ENCODE results near the gene MYB. TPM values are rescaled to one million over a fixed set of nuclear protein-coding genes. Genes with fewer than 3 reads are reported as not detected.

The MYB gene
- total and polyA plus RNA-seq, 8 donors, result 0.07 to 0.37 (median 0.17) TPM; not detected in 3

DNA sequence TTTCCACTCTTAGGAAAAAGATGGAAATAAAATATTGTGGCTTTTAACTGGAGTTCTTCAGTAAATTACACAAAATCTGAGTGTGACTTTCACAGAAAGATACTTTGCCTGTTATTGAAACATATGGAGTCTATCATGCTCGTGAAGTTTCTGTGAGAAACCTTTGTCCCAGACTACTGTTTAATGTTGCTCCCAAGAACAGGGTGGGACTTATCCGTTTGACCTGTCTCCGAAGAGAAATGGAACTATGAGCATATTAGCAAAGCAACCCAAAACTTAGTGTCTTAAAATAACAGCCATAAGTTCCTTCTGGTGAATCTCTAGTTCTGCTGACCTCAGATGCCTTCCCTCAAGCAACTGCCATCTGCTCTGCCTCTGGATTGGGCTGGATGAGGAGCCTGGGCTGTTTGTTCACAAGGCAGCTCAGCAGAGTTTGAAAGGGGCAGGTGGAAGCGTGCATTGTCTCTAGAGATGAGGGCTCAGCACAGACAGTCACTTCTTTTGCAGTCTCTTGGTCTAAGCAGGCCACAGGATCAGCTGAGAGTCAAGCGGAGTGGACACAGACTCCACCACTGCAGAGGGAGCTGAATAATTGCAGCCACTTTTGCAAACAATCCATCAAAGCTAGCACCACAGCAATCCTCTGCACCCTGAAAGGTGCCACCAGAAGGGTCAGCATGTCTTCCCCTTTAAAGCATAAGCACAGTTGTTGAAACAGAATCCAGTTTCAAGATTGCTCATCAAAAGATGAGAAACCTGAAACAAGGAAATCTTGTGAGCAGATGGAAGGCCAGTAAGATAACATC, 52.8 kb downstream of the MYB start:
- 73 to 79% methylated on average over 5 of the region's 5 CpGs for WGBS, 2 donors
- no peak overlapping the region for H3K27ac ChIP-seq
- intact Hi-C loops (cut with DNase I), result no loop called here

DNA sequence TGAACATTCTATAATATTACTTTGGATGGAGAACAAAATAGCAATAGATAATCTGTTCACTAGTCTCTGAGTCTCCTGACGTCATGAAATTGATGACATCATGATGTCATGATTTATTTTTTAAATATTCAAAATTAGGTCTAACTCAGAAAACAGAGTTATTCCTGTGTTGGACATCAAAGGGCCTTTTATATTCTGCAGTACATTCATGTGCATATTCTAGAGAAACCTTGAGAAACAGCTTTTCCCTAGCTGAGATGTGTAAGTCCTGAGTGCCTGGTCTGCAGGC, 53.3 kb downstream of the MYB start:
- no peaks in the 10 kb centered on the region for H3K4me1 ChIP-seq
- no peak for FAIRE-seq
- no peaks in the 10 kb centered on the region for H3K36me3 ChIP-seq
- no peak overlapping the region for H3K4me3 ChIP-seq
- TF ChIP-seq, protein P1, sequence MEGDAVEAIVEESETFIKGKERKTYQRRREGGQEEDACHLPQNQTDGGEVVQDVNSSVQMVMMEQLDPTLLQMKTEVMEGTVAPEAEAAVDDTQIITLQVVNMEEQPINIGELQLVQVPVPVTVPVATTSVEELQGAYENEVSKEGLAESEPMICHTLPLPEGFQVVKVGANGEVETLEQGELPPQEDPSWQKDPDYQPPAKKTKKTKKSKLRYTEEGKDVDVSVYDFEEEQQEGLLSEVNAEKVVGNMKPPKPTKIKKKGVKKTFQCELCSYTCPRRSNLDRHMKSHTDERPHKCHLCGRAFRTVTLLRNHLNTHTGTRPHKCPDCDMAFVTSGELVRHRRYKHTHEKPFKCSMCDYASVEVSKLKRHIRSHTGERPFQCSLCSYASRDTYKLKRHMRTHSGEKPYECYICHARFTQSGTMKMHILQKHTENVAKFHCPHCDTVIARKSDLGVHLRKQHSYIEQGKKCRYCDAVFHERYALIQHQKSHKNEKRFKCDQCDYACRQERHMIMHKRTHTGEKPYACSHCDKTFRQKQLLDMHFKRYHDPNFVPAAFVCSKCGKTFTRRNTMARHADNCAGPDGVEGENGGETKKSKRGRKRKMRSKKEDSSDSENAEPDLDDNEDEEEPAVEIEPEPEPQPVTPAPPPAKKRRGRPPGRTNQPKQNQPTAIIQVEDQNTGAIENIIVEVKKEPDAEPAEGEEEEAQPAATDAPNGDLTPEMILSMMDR (IDR thresholded peaks at IDR 0.05), result no peak
- no peak for ATAC-seq
- 57 to 58% methylated on average over 1 of the region's 1 CpG for WGBS, 2 donors
- H3K27ac ChIP-seq, result no peak overlapping the region
- H3K27me3 ChIP-seq, result no peaks in the 10 kb centered on the region
- no peaks in the 10 kb centered on the region for H3K9me3 ChIP-seq
- DNase-seq, result no peak
- intact Hi-C loops (cut with DNase I), result no loop called here

More for the DNA sequence above, 52.8 kb downstream of the MYB start:
- no peak for ATAC-seq
- Histone ChIP-seq H3K9me3 (no peaks in the 10 kb centered on the region), H3K27me3 (no peaks in the 10 kb centered on the region), H3K4me1 (no peaks in the 10 kb centered on the region), H3K36me3 (no peaks in the 10 kb centered on the region), H3K4me3 (no peak overlapping the region)
- TF ChIP-seq, protein P1 (IDR thresholded peaks at IDR 0.05), result no peak
- no peak for DNase-seq
- FAIRE-seq, result no peak

DNA sequence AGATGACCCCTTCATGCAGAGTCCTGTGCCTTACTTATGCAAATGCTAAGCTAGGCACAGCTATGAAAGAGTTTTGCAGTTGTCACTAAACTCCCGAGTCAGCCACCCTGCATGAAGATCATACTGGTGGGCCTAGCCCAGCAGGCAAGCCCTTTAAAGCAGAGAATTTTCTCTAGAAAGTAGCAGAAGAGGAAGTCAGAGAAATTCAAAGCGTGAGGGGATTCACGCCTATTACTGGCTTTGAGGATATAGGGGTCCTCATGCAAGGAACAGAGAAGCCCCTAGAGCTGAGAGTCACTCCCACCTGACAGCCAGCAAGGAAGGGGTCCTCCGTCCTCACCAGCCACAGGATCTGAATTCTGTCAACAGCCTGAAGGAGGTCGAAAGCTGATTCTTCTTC, 54.6 kb downstream of the MYB start:
- H3K4me1 ChIP-seq, result no peaks in the 10 kb centered on the region
- H3K36me3 ChIP-seq, result no peaks in the 10 kb centered on the region
- no peak overlapping the region for H3K4me3 ChIP-seq
- no peaks in the 10 kb centered on the region for H3K27me3 ChIP-seq
- H3K9me3 ChIP-seq, result no peaks in the 10 kb centered on the region
- H3K27ac ChIP-seq, result no peak overlapping the region
- intact Hi-C loops (cut with DNase I), result no loop called here
- DNase-seq (no peak), FAIRE-seq (no peak), ATAC-seq (no peak)
- TF ChIP-seq, protein P1 (IDR thresholded peaks at IDR 0.05), result no peak
- 77 to 79% methylated on average over 5 of the region's 5 CpGs for WGBS, 2 donors

DNA sequence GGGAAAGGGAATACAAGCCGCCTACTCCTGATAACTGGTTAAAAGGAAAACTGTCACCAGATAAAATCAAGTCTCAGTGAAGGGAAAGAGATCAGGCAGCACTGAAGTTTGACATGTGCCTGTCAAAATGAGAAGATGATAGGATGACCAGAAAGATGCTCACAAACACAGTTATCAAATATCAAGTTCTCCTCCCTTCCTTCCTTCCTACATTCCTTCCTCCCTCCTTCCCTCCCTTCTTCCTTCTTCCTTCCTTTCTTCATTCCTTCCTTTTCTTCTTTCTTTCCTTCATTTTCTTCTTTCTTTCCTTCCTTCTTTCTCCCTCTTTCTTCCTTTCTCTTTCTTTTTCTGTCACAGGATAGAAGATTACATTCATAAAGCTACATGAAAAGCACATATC, 55.2 kb downstream of the MYB start:
- Histone ChIP-seq H3K4me1 (no peaks in the 10 kb centered on the region), H3K27ac (no peak overlapping the region), H3K4me3 (no peak overlapping the region), H3K9me3 (no peaks in the 10 kb centered on the region), H3K36me3 (no peaks in the 10 kb centered on the region), H3K27me3 (no peaks in the 10 kb centered on the region)
- FAIRE-seq (no peak), DNase-seq (no peak), ATAC-seq (no peak)
- intact Hi-C loops (cut with DNase I), result no loop called here
- WGBS, 2 donors, result 77 to 78% methylated on average over 1 of the region's 1 CpG
- TF ChIP-seq, protein P1 (IDR thresholded peaks at IDR 0.05), result no peak

DNA sequence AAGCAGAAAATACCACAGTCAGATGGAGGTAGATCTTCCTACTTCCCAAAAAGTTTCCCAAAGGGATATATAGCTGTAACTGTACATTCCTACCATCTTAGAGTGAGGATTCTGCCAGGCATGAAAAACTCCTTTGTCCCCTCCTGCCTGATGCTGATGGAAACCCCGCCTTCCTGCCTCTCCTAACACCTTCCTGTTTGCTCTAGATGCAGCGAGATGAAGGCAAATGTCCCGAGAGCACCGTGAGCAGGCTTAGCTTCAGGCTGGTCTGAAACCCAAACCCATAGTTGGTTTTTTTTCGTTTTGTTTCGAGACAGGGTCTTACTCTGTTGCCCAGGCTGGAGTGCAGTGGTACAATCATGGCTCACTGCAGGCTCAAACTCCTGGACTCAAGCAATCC, 55.6 kb downstream of the MYB start:
- DNase-seq, result no peak
- ATAC-seq, result no peak
- Histone ChIP-seq H3K9me3 (no peaks in the 10 kb centered on the region), H3K36me3 (no peaks in the 10 kb centered on the region), H3K4me3 (no peak overlapping the region), H3K27ac (no peak overlapping the region), H3K4me1 (no peaks in the 10 kb centered on the region), H3K27me3 (no peaks in the 10 kb centered on the region)
- TF ChIP-seq, protein P1 (IDR thresholded peaks at IDR 0.05), result no peak
- no peak for FAIRE-seq
- WGBS, 2 donors, result 53 to 56% methylated on average over 6 of the region's 6 CpGs
- intact Hi-C loops (cut with DNase I), result no loop called here

All from pancreas (tissue), 10 donors.